Endothelial cell (in vitro differentiated cells): ENCODE results near the gene WDR36. TPM values are rescaled to one million over a fixed set of nuclear protein-coding genes. Genes with fewer than 3 reads are reported as not detected.

Experiments used
- DNase-seq: peaks from one replicate; pipeline ENCODE4 v3.0.0; 2021; ENCODE audit warnings: low spot score
- H3K27ac Mint-ChIP-seq: one replicate; pipeline ENCODE4 v1.8.0; 2021; ENCODE audit warnings: mixed read lengths, inconsistent platforms; ENCODE audit not compliant: unreplicated experiment
- H3K27me3 Mint-ChIP-seq: one replicate; pipeline ENCODE4 v1.8.0; 2021; ENCODE audit warnings: mild to moderate bottlenecking, moderate library complexity, mixed read lengths, inconsistent platforms; ENCODE audit not compliant: unreplicated experiment
- H3K36me3 Mint-ChIP-seq: one replicate; pipeline ENCODE4 v1.8.0; 2021; ENCODE audit warnings: mild to moderate bottlenecking, low read depth, mixed read lengths, inconsistent platforms; ENCODE audit not compliant: unreplicated experiment
- H3K4me1 Mint-ChIP-seq: one replicate; pipeline ENCODE4 v1.8.0; 2021; ENCODE audit warnings: mild to moderate bottlenecking, mixed read lengths, inconsistent platforms; ENCODE audit not compliant: unreplicated experiment
- H3K4me3 Mint-ChIP-seq: one replicate; pipeline ENCODE4 v1.8.0; 2021; ENCODE audit warnings: mild to moderate bottlenecking, mixed read lengths, inconsistent platforms; ENCODE audit not compliant: unreplicated experiment
- H3K9me3 Mint-ChIP-seq: one replicate; pipeline ENCODE4 v1.8.0; 2021; ENCODE audit warnings: mixed read lengths, inconsistent platforms; ENCODE audit not compliant: unreplicated experiment
- CTCF ChIP-seq: fragments of 200-600 bp; sonication (generic); IDR thresholded peaks from one replicate; pipeline ENCODE4 v1.5.0; 2021; ENCODE audit warnings: antibody characterized with exemption; ENCODE audit not compliant: unreplicated experiment
- total RNA-seq: library from RNA; stranded (reverse); fragmentation: NEBNext Ultra II Directional; extraction: Animal tissue kit (Norgen Biotek cat#: 25700); gene quantifications from one replicate; pipeline ENCODE4 v1.2.1, GENCODE V29; 2021; ENCODE audit not compliant: unreplicated experiment

Gene WDR36
- total RNA-seq, 1 donor from 2014 or later, result 25.2 TPM

GRCh38 chr5:111119856-111120255 lies 27.7 kb downstream of the WDR36 start:
- peaks cover 12% of the 10 kb centered on the region for H3K36me3 Mint-ChIP-seq
- peaks cover 11% of the 10 kb centered on the region for H3K4me1 Mint-ChIP-seq
- DNase-seq, result no peak
- H3K9me3 Mint-ChIP-seq, result no peaks in the 10 kb centered on the region
- no peak overlapping the region for H3K4me3 Mint-ChIP-seq
- H3K27ac Mint-ChIP-seq, result no peak overlapping the region
- TF ChIP-seq CTCF, result no peak
- H3K27me3 Mint-ChIP-seq, result no peaks in the 10 kb centered on the region

GRCh38 chr5:111120911-111121310 lies 28.8 kb downstream of the WDR36 start:
- H3K9me3 Mint-ChIP-seq, result no peaks in the 10 kb centered on the region
- H3K27ac Mint-ChIP-seq, result no peak overlapping the region
- peaks cover 11% of the 10 kb centered on the region for H3K4me1 Mint-ChIP-seq
- no peak for TF ChIP-seq CTCF
- no peak overlapping the region for H3K4me3 Mint-ChIP-seq
- H3K27me3 Mint-ChIP-seq, result no peaks in the 10 kb centered on the region
- peaks cover 13% of the 10 kb centered on the region for H3K36me3 Mint-ChIP-seq
- no peak for DNase-seq

DNA sequence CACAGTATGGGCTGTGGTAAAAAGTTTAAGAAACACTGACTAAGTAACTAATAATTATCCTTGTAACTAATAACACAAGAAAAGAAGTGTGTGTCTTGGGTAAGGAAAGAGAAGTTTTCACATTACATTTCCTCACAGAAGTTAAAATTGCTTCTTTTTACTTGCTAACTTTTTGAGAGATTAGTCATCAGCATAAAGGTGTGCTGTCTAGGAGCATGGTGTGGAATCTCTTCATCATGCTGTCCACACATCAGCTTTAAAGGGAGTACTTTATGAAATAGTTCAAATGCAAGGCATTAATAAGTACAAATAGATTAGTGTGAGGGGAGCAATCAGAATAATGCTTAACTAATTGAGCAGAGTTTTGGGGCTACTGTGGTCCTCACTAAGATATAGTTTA lies 29.8 kb downstream of the WDR36 start:
- TF ChIP-seq CTCF, result no peak
- Mint-ChIP-seq H3K4me1 (peaks cover 10% of the 10 kb centered on the region), H3K27ac (no peak overlapping the region), H3K27me3 (no peaks in the 10 kb centered on the region), H3K4me3 (no peak overlapping the region), H3K36me3 (peaks cover 13% of the 10 kb centered on the region), H3K9me3 (no peaks in the 10 kb centered on the region)
- no peak for DNase-seq

DNA sequence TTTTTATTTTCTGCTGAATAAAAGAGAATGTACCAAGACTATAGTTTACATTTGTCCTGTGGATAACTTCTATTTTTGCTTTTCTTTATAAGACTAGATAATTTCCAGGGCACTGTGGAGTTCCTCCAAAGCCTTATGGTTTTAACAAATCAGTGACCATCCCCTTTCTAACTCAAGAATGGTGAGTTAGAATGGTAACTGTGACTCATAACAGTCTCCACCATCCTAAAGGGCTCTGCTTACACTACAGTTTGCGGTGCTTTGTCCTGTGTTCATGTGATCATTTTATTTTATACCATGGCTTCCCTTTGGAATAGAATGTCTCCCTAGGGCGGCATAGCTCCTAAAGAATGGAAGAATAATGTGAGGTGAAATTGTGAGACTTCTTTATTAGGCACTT lies 30.2 kb downstream of the WDR36 start:
- peaks cover 8% of the 10 kb centered on the region for H3K4me1 Mint-ChIP-seq

DNA sequence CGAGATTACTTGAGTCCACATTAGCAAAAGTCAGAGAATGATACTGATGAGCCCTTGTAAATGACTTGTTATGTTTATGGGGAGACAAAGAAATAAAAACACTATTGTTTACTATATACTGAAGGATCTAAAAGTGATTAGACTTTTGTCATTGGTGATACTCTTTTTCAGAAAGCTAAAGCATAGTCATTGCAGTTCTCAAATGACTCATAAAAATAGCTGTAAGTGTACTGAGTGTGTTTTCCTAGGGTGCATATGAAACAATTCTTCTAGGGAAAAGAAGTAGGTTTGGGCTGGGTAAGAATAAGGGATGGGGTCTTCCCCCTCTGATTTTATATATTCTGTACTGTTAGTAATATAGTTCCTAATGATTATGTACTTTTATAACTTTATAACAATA lies 32.6 kb downstream of the WDR36 start:
- no peak for TF ChIP-seq CTCF
- H3K9me3 Mint-ChIP-seq, result no peaks in the 10 kb centered on the region
- peak overlapping the region; percentile 67 for H3K27ac Mint-ChIP-seq
- peaks cover 18% of the 10 kb centered on the region for H3K4me1 Mint-ChIP-seq
- no peak overlapping the region for H3K4me3 Mint-ChIP-seq
- no peaks in the 10 kb centered on the region for H3K27me3 Mint-ChIP-seq
- DNase-seq, result no peak
- peaks cover 13% of the 10 kb centered on the region for H3K36me3 Mint-ChIP-seq

More for the DNA sequence above, 30.2 kb downstream of the WDR36 start:
- Mint-ChIP-seq H3K4me3 (no peak overlapping the region), H3K9me3 (no peaks in the 10 kb centered on the region), H3K27me3 (no peaks in the 10 kb centered on the region), H3K36me3 (peaks cover 13% of the 10 kb centered on the region), H3K27ac (no peak overlapping the region)
- TF ChIP-seq CTCF, result no peak
- no peak for DNase-seq
